H1 (cell line): Measurements from ENCODE around the gene C6orf120. TPM values are rescaled to one million over a fixed set of nuclear protein-coding genes. Genes with fewer than 3 reads are reported as not detected.

Source experiments
- ASH2L ChIP-seq: fragments of 200-600, 300-600 bp; sonication (generic); IDR thresholded peaks from one replicate; pipeline ENCODE4 v1.7.1; 2017; ENCODE audit warnings: low read length
- FOSL1 ChIP-seq: IDR thresholded peaks from 2 replicates; pipeline ENCODE4 v1.6.1; 2011; ENCODE audit warnings: mild to moderate bottlenecking, low read depth, low read length, moderate library complexity; ENCODE audit not compliant: insufficient read depth
- GTF2F1 ChIP-seq: IDR thresholded peaks from 2 replicates; pipeline ENCODE4 v1.6.1; 2012; ENCODE audit warnings: low read depth, low read length, improper control_type of control experiment, borderline replicate concordance
- PHF8 ChIP-seq: fragments of 200-600 bp; sonication (generic); conservative IDR thresholded peaks from 2 replicates; pipeline ENCODE4 v1.7.1; 2012; ENCODE audit warnings: low read depth, mild to moderate bottlenecking, inconsistent platforms, low read length, moderate library complexity
- POLR2AphosphoS5 ChIP-seq: IDR thresholded peaks from 2 replicates; pipeline ENCODE4 v1.6.1; 2011; ENCODE audit warnings: low read depth, low read length
- SAP30 ChIP-seq: fragments of 300-600 bp; sonication (generic); IDR thresholded peaks from 2 replicates; pipeline ENCODE4 v1.7.1; 2012; ENCODE audit warnings: low read length, moderate library complexity, mild to moderate bottlenecking, inconsistent platforms; ENCODE audit not compliant: insufficient read depth, insufficient replicate concordance
- SIN3A ChIP-seq, 2 experiments: IDR thresholded peaks in 1 of 2; conservative IDR thresholded peaks in 1 of 2; 2 replicates each; pipeline ENCODE4 v1.6.1; 2011 to 2012; ENCODE audit warnings: low read length in 2 of 2, improper control_type of control experiment in 1 of 2, low read depth in 1 of 2, mild to moderate bottlenecking in 1 of 2
- SP2 ChIP-seq: IDR thresholded peaks from 2 replicates; pipeline ENCODE4 v1.6.1; 2012; ENCODE audit warnings: mild to moderate bottlenecking, low read length, inconsistent platforms
- SP4 ChIP-seq: IDR thresholded peaks from 2 replicates; pipeline ENCODE4 v1.6.1; 2012; ENCODE audit warnings: low read length, inconsistent platforms
- SUZ12 ChIP-seq: fragments of 200-600 bp; sonication (generic); IDR thresholded peaks from 2 replicates; pipeline ENCODE4 v1.6.1; 2012; ENCODE audit warnings: mild to moderate bottlenecking, inconsistent platforms, low read length, moderate library complexity, mixed read lengths
- TAF1 ChIP-seq: IDR thresholded peaks from 2 replicates; pipeline ENCODE4 v1.6.1; 2011; ENCODE audit warnings: mild to moderate bottlenecking, low read depth, low read length
- polyA plus RNA-seq, 7 experiments: library from polyadenylated mRNA; depleted of rRNA in 3 of 7; stranded (reverse) in 5 of 7; unstranded in 2 of 7; fragments of >200 nt in 5 of 7; fragments of 200-250 nt in 2 of 7; gene quantifications; 1 replicate in 5 of 7; 2 replicates in 1 of 7; 4 replicates in 1 of 7; pipeline versions ENCODE4 v1.2.1 to v1.2.3, GENCODE V29; 2011 to 2013; ENCODE audit warnings: missing spikeins in 2 of 7, mixed read lengths in 2 of 7
- total RNA-seq: library from RNA; stranded (reverse); fragmentation: NEBNext Ultra II Directional; extraction: Animal tissue kit (Norgen Biotek cat#: 25700); gene quantifications from 2 replicates; pipeline ENCODE4 v1.2.1, GENCODE V29; 2021
- TF ChIP-seq, protein P1 (sequence below): IDR thresholded peaks from 2 replicates; pipeline ENCODE4 v1.6.1; 2012; ENCODE audit warnings: inconsistent platforms
- TF ChIP-seq, protein P2 (sequence below): IDR thresholded peaks from 2 replicates; pipeline ENCODE4 v1.6.1; 2012; ENCODE audit warnings: inconsistent platforms

C6orf120 gene
- total and polyA plus RNA-seq, 2 of the 8 experiments (the other 6 are each of a cell fraction or from before 2014, with no cell fraction given), result 16.2 to 30.6 TPM

DNA sequence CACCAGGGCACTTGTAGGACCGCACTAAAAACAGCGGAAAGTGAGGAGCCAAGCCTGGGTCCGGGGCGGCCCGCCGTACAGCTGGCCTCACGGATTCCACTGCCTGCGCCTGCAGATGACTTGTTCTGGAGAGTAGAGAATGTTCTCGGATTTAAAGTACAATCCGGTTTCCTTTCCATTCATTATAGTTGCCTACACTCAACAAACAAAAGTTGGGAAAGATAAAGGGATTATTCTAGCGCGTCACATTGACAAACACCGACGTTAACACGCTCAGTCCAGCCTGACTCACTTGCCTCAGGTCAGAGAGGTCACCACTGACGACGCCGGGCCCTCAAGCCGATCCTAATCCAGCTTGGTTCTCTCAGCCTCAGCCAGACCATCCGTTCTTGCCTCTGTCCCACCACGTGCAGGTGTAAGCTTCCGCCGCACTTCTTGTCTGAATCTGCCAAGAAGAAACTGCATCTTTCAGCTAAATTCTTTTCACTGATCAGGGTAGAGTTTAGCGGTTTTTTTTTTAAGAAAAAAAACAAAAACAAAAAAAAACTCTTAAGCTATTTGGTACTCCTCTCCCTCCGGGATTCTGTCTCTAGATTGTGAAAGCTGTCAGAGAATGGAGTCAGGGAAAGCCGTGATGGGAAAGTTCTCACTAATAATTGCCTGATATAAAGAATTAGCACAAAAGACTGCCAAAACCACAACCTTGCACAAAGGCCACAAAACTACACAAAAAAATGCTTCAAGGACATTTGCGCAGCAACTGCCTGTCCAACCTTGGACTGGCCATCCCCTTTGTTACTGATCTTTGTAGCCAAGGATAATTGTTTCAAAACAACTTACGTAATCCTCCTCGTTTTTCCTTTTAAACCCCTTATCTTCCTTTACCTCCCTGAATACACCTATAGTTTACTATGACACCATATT lies 23.5 kb downstream of the C6orf120 start (continued):
- 0 out of 2 replicates have a peak, but pooled peaks have one; percentile 39 for TF ChIP-seq PHF8
- no peak for TF ChIP-seq FOSL1
- peak; percentile 61 for TF ChIP-seq TAF1
- peak; percentile 27 for TF ChIP-seq ASH2L
- TF ChIP-seq SAP30, result peak; percentile 44
- TF ChIP-seq SIN3A (conservative IDR thresholded peaks at IDR 0.05 in 1 of 2, IDR thresholded peaks at IDR 0.05 in 1 of 2; ENCODE audit: low read depth in 1 of 2, low read length in 2 of 2), result peak in 1 of 2 experiments; percentile 69; a peak in 1 of 4 replicates
- no peak for TF ChIP-seq SP2
- TF ChIP-seq SP4, result no peak
- TF ChIP-seq SUZ12, result no peak
- TF ChIP-seq POLR2AphosphoS5, result peak; percentile 75
- TF ChIP-seq, protein P1, sequence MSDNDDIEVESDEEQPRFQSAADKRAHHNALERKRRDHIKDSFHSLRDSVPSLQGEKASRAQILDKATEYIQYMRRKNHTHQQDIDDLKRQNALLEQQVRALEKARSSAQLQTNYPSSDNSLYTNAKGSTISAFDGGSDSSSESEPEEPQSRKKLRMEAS, result peak; percentile 90
- TF ChIP-seq GTF2F1, result 0 out of 2 replicates have a peak, but pooled peaks have one; percentile 19
- TF ChIP-seq, protein P2, sequence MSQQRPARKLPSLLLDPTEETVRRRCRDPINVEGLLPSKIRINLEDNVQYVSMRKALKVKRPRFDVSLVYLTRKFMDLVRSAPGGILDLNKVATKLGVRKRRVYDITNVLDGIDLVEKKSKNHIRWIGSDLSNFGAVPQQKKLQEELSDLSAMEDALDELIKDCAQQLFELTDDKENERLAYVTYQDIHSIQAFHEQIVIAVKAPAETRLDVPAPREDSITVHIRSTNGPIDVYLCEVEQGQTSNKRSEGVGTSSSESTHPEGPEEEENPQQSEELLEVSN, result peak; percentile 52; the same call in 1 of the 2 replicates
